ENCODE measurements around the gene OCRL. TPM values are rescaled to one million over a fixed set of nuclear protein-coding genes. Genes with fewer than 3 reads are reported as not detected.

The OCRL gene
- total and polyA plus RNA-seq, 4 donors, result 3.1 to 13.1 (median 5.7) TPM

DNA sequence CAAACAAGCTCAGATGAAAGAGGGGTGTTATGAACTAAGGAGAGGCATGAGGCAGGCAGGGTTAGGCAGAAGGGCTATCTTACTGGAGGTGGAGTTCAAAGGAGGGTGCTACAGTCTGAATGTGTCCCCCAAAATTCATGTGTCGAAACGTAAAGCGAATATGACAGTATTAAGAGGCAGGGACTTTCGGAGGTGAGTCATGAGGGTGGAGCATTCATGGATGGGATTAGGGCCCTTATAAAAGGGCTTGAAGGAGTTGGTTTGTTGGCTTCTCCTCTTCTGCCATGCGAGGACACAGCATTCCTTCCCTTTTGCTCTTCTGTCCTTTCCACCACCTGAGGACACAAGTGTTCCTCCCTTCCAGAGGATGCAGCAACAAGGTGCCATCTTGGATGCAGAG, 91.8 kb downstream of the OCRL start:
- Histone ChIP-seq H3K9me3 (ENCODE audit: control insufficient read depth in 4 of 4, low read length in 3 of 4) (no peaks in the 10 kb centered on the region), H3K27ac (ENCODE audit: low read depth in 1 of 2, low read length in 2 of 2) (no peak overlapping the region), H3K9ac (ENCODE audit: low read depth in 1 of 2, low read length in 2 of 2) (no peak overlapping the region), H3K4me1 (ENCODE audit: control insufficient read depth in 4 of 4, insufficient read depth in 4 of 4, low read length in 3 of 4) (no peaks in the 10 kb centered on the region), H3K36me3 (ENCODE audit: control insufficient read depth in 4 of 4, insufficient read depth in 3 of 4, low read depth in 1 of 4, low read length in 3 of 4) (no peaks in the 10 kb centered on the region), H3K4me3 (ENCODE audit: low read depth in 1 of 3, low read length in 3 of 3) (no peak overlapping the region), H3K27me3 (ENCODE audit: control insufficient read depth in 4 of 4, insufficient read depth in 4 of 4, low read length in 3 of 4) (no peaks in the 10 kb centered on the region)
- TF ChIP-seq, protein P1, sequence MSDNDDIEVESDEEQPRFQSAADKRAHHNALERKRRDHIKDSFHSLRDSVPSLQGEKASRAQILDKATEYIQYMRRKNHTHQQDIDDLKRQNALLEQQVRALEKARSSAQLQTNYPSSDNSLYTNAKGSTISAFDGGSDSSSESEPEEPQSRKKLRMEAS (IDR thresholded peaks at IDR 0.05), result no peak
- TF ChIP-seq SP1 (IDR thresholded peaks at IDR 0.05), result no peak
- no peak for TF ChIP-seq GABPA (IDR thresholded peaks at IDR 0.05 in 1 of 2, conservative IDR thresholded peaks at IDR 0.05 in 1 of 2)
- TF ChIP-seq, protein P2, sequence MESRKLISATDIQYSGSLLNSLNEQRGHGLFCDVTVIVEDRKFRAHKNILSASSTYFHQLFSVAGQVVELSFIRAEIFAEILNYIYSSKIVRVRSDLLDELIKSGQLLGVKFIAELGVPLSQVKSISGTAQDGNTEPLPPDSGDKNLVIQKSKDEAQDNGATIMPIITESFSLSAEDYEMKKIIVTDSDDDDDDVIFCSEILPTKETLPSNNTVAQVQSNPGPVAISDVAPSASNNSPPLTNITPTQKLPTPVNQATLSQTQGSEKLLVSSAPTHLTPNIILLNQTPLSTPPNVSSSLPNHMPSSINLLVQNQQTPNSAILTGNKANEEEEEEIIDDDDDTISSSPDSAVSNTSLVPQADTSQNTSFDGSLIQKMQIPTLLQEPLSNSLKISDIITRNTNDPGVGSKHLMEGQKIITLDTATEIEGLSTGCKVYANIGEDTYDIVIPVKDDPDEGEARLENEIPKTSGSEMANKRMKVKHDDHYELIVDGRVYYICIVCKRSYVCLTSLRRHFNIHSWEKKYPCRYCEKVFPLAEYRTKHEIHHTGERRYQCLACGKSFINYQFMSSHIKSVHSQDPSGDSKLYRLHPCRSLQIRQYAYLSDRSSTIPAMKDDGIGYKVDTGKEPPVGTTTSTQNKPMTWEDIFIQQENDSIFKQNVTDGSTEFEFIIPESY (IDR thresholded peaks at IDR 0.05), result no peak
- TF ChIP-seq, protein P3, sequence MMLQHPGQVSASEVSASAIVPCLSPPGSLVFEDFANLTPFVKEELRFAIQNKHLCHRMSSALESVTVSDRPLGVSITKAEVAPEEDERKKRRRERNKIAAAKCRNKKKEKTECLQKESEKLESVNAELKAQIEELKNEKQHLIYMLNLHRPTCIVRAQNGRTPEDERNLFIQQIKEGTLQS (IDR thresholded peaks at IDR 0.05), result no peak
- TF ChIP-seq, protein P4, sequence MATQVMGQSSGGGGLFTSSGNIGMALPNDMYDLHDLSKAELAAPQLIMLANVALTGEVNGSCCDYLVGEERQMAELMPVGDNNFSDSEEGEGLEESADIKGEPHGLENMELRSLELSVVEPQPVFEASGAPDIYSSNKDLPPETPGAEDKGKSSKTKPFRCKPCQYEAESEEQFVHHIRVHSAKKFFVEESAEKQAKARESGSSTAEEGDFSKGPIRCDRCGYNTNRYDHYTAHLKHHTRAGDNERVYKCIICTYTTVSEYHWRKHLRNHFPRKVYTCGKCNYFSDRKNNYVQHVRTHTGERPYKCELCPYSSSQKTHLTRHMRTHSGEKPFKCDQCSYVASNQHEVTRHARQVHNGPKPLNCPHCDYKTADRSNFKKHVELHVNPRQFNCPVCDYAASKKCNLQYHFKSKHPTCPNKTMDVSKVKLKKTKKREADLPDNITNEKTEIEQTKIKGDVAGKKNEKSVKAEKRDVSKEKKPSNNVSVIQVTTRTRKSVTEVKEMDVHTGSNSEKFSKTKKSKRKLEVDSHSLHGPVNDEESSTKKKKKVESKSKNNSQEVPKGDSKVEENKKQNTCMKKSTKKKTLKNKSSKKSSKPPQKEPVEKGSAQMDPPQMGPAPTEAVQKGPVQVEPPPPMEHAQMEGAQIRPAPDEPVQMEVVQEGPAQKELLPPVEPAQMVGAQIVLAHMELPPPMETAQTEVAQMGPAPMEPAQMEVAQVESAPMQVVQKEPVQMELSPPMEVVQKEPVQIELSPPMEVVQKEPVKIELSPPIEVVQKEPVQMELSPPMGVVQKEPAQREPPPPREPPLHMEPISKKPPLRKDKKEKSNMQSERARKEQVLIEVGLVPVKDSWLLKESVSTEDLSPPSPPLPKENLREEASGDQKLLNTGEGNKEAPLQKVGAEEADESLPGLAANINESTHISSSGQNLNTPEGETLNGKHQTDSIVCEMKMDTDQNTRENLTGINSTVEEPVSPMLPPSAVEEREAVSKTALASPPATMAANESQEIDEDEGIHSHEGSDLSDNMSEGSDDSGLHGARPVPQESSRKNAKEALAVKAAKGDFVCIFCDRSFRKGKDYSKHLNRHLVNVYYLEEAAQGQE (IDR thresholded peaks at IDR 0.05), result no peak
- 93% methylated on average over 5 of the region's 5 CpGs for WGBS
- DNase-seq (ENCODE audit: low spot score), result no peak

DNA sequence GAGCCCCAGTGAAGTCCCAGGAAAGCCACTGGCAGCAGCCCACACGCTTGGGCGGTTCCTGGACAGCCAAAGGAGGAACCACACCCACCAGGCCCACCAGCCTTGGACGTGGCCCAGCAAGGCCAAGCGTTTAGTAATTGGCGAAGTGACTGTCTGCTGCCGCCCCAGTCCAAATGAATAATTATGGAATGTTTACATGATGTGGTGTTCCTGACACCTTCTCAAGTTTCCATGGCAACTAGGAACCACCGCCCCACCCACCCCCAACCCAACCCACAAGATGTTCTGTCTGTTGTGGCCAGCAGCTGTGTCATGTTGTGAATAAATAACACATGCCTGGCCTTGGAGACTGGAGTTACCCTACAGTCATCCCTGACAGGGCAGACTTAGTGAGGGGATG, 92.4 kb downstream of the OCRL start:
- Histone ChIP-seq H3K4me1 (ENCODE audit: control insufficient read depth in 4 of 4, insufficient read depth in 4 of 4, low read length in 3 of 4) (peaks cover 0 to 3% (median 1%) of the 10 kb centered on the region in 4 donors), H3K4me3 (ENCODE audit: low read depth in 1 of 3, low read length in 3 of 3) (no peak overlapping the region), H3K27me3 (ENCODE audit: control insufficient read depth in 4 of 4, insufficient read depth in 4 of 4, low read length in 3 of 4) (no peaks in the 10 kb centered on the region), H3K9me3 (ENCODE audit: control insufficient read depth in 4 of 4, low read length in 3 of 4) (no peaks in the 10 kb centered on the region), H3K36me3 (ENCODE audit: control insufficient read depth in 4 of 4, insufficient read depth in 3 of 4, low read depth in 1 of 4, low read length in 3 of 4) (no peaks in the 10 kb centered on the region), H3K9ac (ENCODE audit: low read depth in 1 of 2, low read length in 2 of 2) (no peak overlapping the region), H3K27ac (ENCODE audit: low read depth in 1 of 2, low read length in 2 of 2) (no peak overlapping the region)
- TF ChIP-seq EGR1 (IDR thresholded peaks at IDR 0.05; ENCODE audit: low read depth in 2 of 2), result no peak
- no peak for TF ChIP-seq JUND (IDR thresholded peaks at IDR 0.05)
- TF ChIP-seq, protein P4 (IDR thresholded peaks at IDR 0.05), result no peak
- no peak for DNase-seq (ENCODE audit: low spot score)
- WGBS, result 94% methylated on average over 7 of the region's 7 CpGs
